Measurements from ENCODE around the gene BNC2. TPM values are rescaled to one million over a fixed set of nuclear protein-coding genes. Genes with fewer than 3 reads are reported as not detected.

BNC2 gene
- total RNA-seq, 2 experiments from 2014 or later: not detected

GRCh38 chr9:16510482-16510881, 360.0 kb downstream of the BNC2 start:
- ATAC-seq (ENCODE audit: poor library complexity) (no peak), DNase-seq (no peak)
- Mint-ChIP-seq H3K27ac (no peak overlapping the region), H3K27me3 (no peaks in the 10 kb centered on the region), H3K36me3 (ENCODE audit: low read depth) (no peaks in the 10 kb centered on the region), H3K4me3 (no peak overlapping the region), H3K4me1 (ENCODE audit: low read depth) (no peaks in the 10 kb centered on the region), H3K9me3 (no peaks in the 10 kb centered on the region)
- H3K4me1 ChIP-seq (ENCODE audit: insufficient read depth, low read length): no peaks in the 10 kb centered on the region
- no peaks in the 10 kb centered on the region for H3K27me3 ChIP-seq (ENCODE audit: control insufficient read depth in 1 of 2, insufficient read depth in 2 of 2, low read length in 2 of 2)
- TF ChIP-seq CTCF (IDR thresholded peaks at IDR 0.05): no peak
- CTCF ChIA-PET: interaction anchor here (0.6 kb wide), 1 partner anchor 1666 kb away, joined by 3 read pairs; no protein-coding TSS in a partner anchor
- intact Hi-C loops (cut with DNase I, micrococcal nuclease): no loop called here
- H3K9me3 ChIP-seq (ENCODE audit: control insufficient read depth in 1 of 2, insufficient read depth in 1 of 2, low read length in 2 of 2): peaks cover 0 to 20% of the 10 kb centered on the region in 2 experiments
- H3K36me3 ChIP-seq (ENCODE audit: insufficient read depth, low read length): no peaks in the 10 kb centered on the region
- H3K27ac ChIP-seq (ENCODE audit: low read depth in 1 of 2, low read length in 2 of 2): no peak overlapping the region
- no peak overlapping the region for H3K4me3 ChIP-seq (ENCODE audit: low read length)
- POLR2A ChIA-PET: no interaction called here

DNA sequence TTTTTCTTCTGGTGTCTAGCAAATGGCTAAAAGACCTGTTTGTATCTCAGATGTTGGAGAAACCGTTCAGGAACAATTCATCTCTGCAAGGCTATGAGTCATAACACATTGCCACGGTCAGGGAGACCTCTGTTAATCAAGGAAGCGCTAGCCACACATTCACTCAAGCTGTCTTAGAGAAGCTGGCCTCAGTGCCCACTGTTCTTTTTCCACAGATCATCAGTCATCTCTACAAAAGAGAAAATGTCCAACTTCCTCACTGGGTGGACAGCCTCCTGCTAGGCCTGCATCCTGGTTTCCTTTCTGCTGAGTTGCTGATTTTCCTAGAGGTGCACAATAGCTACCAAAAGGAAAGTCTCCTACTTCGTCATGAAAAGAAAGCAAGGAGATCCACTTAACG, 360.5 kb downstream of the BNC2 start:
- intact Hi-C loops (cut with DNase I, micrococcal nuclease): no loop called here
- Mint-ChIP-seq H3K4me3 (no peak overlapping the region), H3K9me3 (no peaks in the 10 kb centered on the region), H3K27ac (no peak overlapping the region), H3K4me1 (ENCODE audit: low read depth) (no peaks in the 10 kb centered on the region), H3K27me3 (no peaks in the 10 kb centered on the region), H3K36me3 (ENCODE audit: low read depth) (no peaks in the 10 kb centered on the region)
- DNase-seq (no peak), ATAC-seq (ENCODE audit: poor library complexity) (no peak)
- no peak for TF ChIP-seq CTCF (IDR thresholded peaks at IDR 0.05)
- Histone ChIP-seq H3K27ac (ENCODE audit: low read depth in 1 of 2, low read length in 2 of 2) (no peak overlapping the region), H3K9me3 (ENCODE audit: control insufficient read depth in 1 of 2, insufficient read depth in 1 of 2, low read length in 2 of 2) (peaks cover 0 to 16% of the 10 kb centered on the region in 2 experiments), H3K4me3 (ENCODE audit: low read length) (no peak overlapping the region), H3K36me3 (ENCODE audit: insufficient read depth, low read length) (no peaks in the 10 kb centered on the region), H3K4me1 (ENCODE audit: insufficient read depth, low read length) (no peaks in the 10 kb centered on the region), H3K27me3 (ENCODE audit: control insufficient read depth in 1 of 2, insufficient read depth in 2 of 2, low read length in 2 of 2) (no peaks in the 10 kb centered on the region)
- CTCF ChIA-PET: no interaction called here
- POLR2A ChIA-PET: no interaction called here

DNA sequence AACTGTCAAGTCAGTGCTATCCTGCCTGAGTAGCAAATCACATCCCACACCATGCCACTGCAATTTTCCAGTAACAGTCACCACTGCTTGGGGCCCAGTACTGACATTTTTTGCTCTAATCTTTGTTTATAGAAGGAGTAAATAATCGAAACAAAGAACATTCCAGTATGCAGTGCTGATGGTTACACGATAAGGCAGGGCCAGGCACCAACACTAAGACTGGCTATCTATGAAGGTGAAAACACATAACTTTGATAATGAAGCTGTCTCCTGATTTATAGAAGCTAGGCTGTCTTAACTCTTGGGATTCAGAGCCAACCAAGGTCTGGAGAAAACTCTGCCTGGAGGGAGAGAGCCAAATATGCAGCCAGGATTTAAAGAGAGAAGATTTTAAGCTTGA, 365.3 kb downstream of the BNC2 start:
- H3K27ac ChIP-seq (ENCODE audit: low read depth in 1 of 2, low read length in 2 of 2): no peak overlapping the region
- Mint-ChIP-seq H3K9me3 (peaks cover 6% of the 10 kb centered on the region), H3K4me3 (no peak overlapping the region), H3K27me3 (no peaks in the 10 kb centered on the region), H3K36me3 (ENCODE audit: low read depth) (no peaks in the 10 kb centered on the region), H3K27ac (no peak overlapping the region), H3K4me1 (ENCODE audit: low read depth) (no peaks in the 10 kb centered on the region)
- H3K36me3 ChIP-seq (ENCODE audit: insufficient read depth, low read length): no peaks in the 10 kb centered on the region
- ChIA-PET CTCF (no interaction called here), POLR2A (no interaction called here)
- ATAC-seq (ENCODE audit: poor library complexity): no peak
- no peak overlapping the region for H3K4me3 ChIP-seq (ENCODE audit: low read length)
- no peak for TF ChIP-seq CTCF (IDR thresholded peaks at IDR 0.05)
- intact Hi-C loops (cut with DNase I, micrococcal nuclease): no loop called here
- peaks cover 0 to 10% of the 10 kb centered on the region in 2 experiments for H3K9me3 ChIP-seq (ENCODE audit: control insufficient read depth in 1 of 2, insufficient read depth in 1 of 2, low read length in 2 of 2)
- no peak for DNase-seq
- H3K27me3 ChIP-seq (ENCODE audit: control insufficient read depth in 1 of 2, insufficient read depth in 2 of 2, low read length in 2 of 2): no peaks in the 10 kb centered on the region
- H3K4me1 ChIP-seq (ENCODE audit: insufficient read depth, low read length): no peaks in the 10 kb centered on the region
